Esophagus squamous epithelium (tissue), 4 donors: ENCODE data around the gene ITGA2B.
A peak's percentile ranks its signal among the peaks of the same experiment; 100 is the strongest.

Experiments
- POLR2A ChIP-seq, 4 donors: fragments of 450-650 bp; IDR thresholded peaks; one replicate each; pipeline ENCODE4 v1.6.1; 2017; ENCODE audit warnings: antibody characterized with exemption in 4 of 4, mild to moderate bottlenecking in 4 of 4, moderate library complexity in 3 of 4
- TF ChIP-seq, protein P1 (sequence below), 6 experiments: fragments of 450-650 bp in 4 of 6; fragments of 200-600 bp in 2 of 6; sonication (generic) in 2 of 6; IDR thresholded peaks; one replicate each; pipeline ENCODE4 v1.5.1; 2016 to 2019; ENCODE audit warnings: antibody characterized with exemption in 6 of 6, mild to moderate bottlenecking in 4 of 6, moderate library complexity in 4 of 6

DNA sequence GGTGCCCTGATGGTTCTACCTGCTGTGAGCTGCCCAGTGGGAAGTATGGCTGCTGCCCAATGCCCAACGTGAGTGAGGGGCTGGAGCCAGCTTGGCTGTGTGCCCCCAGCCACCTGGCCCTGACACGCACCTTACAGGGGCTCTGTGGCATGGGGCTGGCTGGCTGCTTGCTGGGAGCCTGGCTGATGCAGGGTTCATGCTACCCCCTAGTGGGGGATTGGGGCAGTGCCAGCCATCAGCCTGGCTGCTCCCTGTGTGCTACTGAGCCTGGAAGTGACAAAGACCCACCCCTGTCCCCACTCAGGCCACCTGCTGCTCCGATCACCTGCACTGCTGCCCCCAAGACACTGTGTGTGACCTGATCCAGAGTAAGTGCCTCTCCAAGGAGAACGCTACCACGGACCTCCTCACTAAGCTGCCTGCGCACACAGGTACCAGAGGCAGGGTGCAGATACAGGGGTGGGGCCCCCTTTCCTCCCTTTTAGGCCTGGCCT lies 38.7 kb downstream of the ITGA2B start:
- TF ChIP-seq, protein P1, sequence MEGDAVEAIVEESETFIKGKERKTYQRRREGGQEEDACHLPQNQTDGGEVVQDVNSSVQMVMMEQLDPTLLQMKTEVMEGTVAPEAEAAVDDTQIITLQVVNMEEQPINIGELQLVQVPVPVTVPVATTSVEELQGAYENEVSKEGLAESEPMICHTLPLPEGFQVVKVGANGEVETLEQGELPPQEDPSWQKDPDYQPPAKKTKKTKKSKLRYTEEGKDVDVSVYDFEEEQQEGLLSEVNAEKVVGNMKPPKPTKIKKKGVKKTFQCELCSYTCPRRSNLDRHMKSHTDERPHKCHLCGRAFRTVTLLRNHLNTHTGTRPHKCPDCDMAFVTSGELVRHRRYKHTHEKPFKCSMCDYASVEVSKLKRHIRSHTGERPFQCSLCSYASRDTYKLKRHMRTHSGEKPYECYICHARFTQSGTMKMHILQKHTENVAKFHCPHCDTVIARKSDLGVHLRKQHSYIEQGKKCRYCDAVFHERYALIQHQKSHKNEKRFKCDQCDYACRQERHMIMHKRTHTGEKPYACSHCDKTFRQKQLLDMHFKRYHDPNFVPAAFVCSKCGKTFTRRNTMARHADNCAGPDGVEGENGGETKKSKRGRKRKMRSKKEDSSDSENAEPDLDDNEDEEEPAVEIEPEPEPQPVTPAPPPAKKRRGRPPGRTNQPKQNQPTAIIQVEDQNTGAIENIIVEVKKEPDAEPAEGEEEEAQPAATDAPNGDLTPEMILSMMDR (IDR thresholded peaks at IDR 0.05), result peak; percentile 59 to 81 (median 66)
- TF ChIP-seq POLR2A (IDR thresholded peaks at IDR 0.05), result no peak
